ENCODE data around the gene PPP1R3F. TPM values are rescaled to one million over a fixed set of nuclear protein-coding genes. Genes with fewer than 3 reads are reported as not detected.

The PPP1R3F gene
- total RNA-seq, 1 experiment from 2014 or later, result 1.9 TPM

GRCh38 chrX:49257846-49258748 is 11.5 kb upstream of the PPP1R3F start:
- no peaks in the 10 kb centered on the region for H3K4me1 ChIP-seq
- no peaks in the 10 kb centered on the region for H3K36me3 ChIP-seq
- no peak for DNase-seq
- H3K4me3 ChIP-seq, result no peak overlapping the region
- H3K9me3 ChIP-seq (replicated peaks), result no peaks in the 10 kb centered on the region
- no peaks in the 10 kb centered on the region for H3K27me3 ChIP-seq
- H3K27ac ChIP-seq, result no peak overlapping the region

- Histone ChIP-seq H3K36me3 (no peaks in the 10 kb centered on the region), H3K27me3 (no peaks in the 10 kb centered on the region), H3K9me3 (replicated peaks) (no peaks in the 10 kb centered on the region), H3K27ac (no peak overlapping the region), H3K4me1 (no peaks in the 10 kb centered on the region), H3K4me3 (no peak overlapping the region)
- no peak for DNase-seq
Observed at GRCh38 chrX:49258749-49259124, 10.9 kb upstream of the PPP1R3F start.

- H3K9me3 ChIP-seq (replicated peaks), result no peaks in the 10 kb centered on the region
- H3K36me3 ChIP-seq, result no peaks in the 10 kb centered on the region
- DNase-seq, result no peak
- H3K4me1 ChIP-seq, result no peaks in the 10 kb centered on the region
- no peak overlapping the region for H3K4me3 ChIP-seq
- no peaks in the 10 kb centered on the region for H3K27me3 ChIP-seq
- no peak overlapping the region for H3K27ac ChIP-seq
Observed at GRCh38 chrX:49260221-49260985, 9.2 kb upstream of the PPP1R3F start.

GRCh38 chrX:49262603-49263002 is 7.0 kb upstream of the PPP1R3F start:
- no peak for DNase-seq
- H3K36me3 ChIP-seq, result no peaks in the 10 kb centered on the region
- H3K9me3 ChIP-seq (replicated peaks), result no peaks in the 10 kb centered on the region
- H3K4me3 ChIP-seq, result no peak overlapping the region
- H3K27me3 ChIP-seq, result no peaks in the 10 kb centered on the region
- no peaks in the 10 kb centered on the region for H3K4me1 ChIP-seq
- H3K27ac ChIP-seq, result no peak overlapping the region

GRCh38 chrX:49263631-49264030 is 6.0 kb upstream of the PPP1R3F start:
- Histone ChIP-seq H3K4me1 (no peaks in the 10 kb centered on the region), H3K27me3 (no peaks in the 10 kb centered on the region), H3K9me3 (replicated peaks) (no peaks in the 10 kb centered on the region), H3K27ac (no peak overlapping the region), H3K4me3 (no peak overlapping the region), H3K36me3 (no peaks in the 10 kb centered on the region)
- DNase-seq, result no peak

- DNase-seq, result no peak
- Histone ChIP-seq H3K9me3 (replicated peaks) (no peaks in the 10 kb centered on the region), H3K4me1 (no peaks in the 10 kb centered on the region), H3K4me3 (no peak within 1 kb of the TSS), H3K36me3 (no peaks in the 10 kb centered on the region), H3K27me3 (no peaks in the 10 kb centered on the region), H3K27ac (no peak within 1 kb of the TSS)
Observed at GRCh38 chrX:49264460-49264859, 5.1 kb upstream of the PPP1R3F start, which contains the start of gene FOXP3. Gene FOXP3, minus strand, starts transcription at chrX:49264710. Its CDS starts 6,205 bp downstream, at chrX:49258505.

GRCh38 chrX:49266523-49267445 is 2.8 kb upstream of the PPP1R3F start:
- no peaks in the 10 kb centered on the region for H3K36me3 ChIP-seq
- DNase-seq, result no peak
- H3K27me3 ChIP-seq, result no peaks in the 10 kb centered on the region
- H3K4me3 ChIP-seq, result no peak overlapping the region
- no peaks in the 10 kb centered on the region for H3K4me1 ChIP-seq
- H3K27ac ChIP-seq, result no peak overlapping the region
- H3K9me3 ChIP-seq (replicated peaks), result no peaks in the 10 kb centered on the region

GRCh38 chrX:49268702-49269009 is 937 bp upstream of the PPP1R3F start:
- H3K27ac ChIP-seq, result peak overlapping the region; percentile 96
- no peaks in the 10 kb centered on the region for H3K9me3 ChIP-seq (replicated peaks)
- H3K4me1 ChIP-seq, result no peaks in the 10 kb centered on the region
- no peak for DNase-seq
- peak overlapping the region; percentile 92 for H3K4me3 ChIP-seq
- no peaks in the 10 kb centered on the region for H3K27me3 ChIP-seq
- H3K36me3 ChIP-seq, result no peaks in the 10 kb centered on the region

- no peaks in the 10 kb centered on the region for H3K4me1 ChIP-seq
- no peaks in the 10 kb centered on the region for H3K36me3 ChIP-seq
- H3K4me3 ChIP-seq, result peak overlapping the region; percentile 92
- H3K27ac ChIP-seq, result peak overlapping the region; percentile 96
- no peaks in the 10 kb centered on the region for H3K27me3 ChIP-seq
- peak; percentile 95 to 96 for DNase-seq
- H3K9me3 ChIP-seq (replicated peaks), result no peaks in the 10 kb centered on the region
Observed at GRCh38 chrX:49269010-49269766, 405 bp upstream of the PPP1R3F start.

- Histone ChIP-seq H3K4me3 (peak overlapping the region; percentile 92), H3K36me3 (no peaks in the 10 kb centered on the region), H3K27ac (peak overlapping the region; percentile 96), H3K9me3 (replicated peaks) (no peaks in the 10 kb centered on the region), H3K27me3 (no peaks in the 10 kb centered on the region), H3K4me1 (no peaks in the 10 kb centered on the region)
- no peak for DNase-seq
Observed at GRCh38 chrX:49270249-49270921, 792 bp downstream of the PPP1R3F start.

- Histone ChIP-seq H3K9me3 (replicated peaks) (no peaks in the 10 kb centered on the region), H3K27me3 (no peaks in the 10 kb centered on the region), H3K36me3 (no peaks in the 10 kb centered on the region), H3K27ac (no peak overlapping the region), H3K4me1 (no peaks in the 10 kb centered on the region), H3K4me3 (no peak overlapping the region)
- no peak for DNase-seq
Observed at GRCh38 chrX:49271341-49271740, 1.7 kb downstream of the PPP1R3F start.

GRCh38 chrX:49272421-49272820 is 2.8 kb downstream of the PPP1R3F start:
- Histone ChIP-seq H3K4me1 (no peaks in the 10 kb centered on the region), H3K27me3 (no peaks in the 10 kb centered on the region), H3K36me3 (no peaks in the 10 kb centered on the region), H3K27ac (no peak overlapping the region), H3K4me3 (no peak overlapping the region), H3K9me3 (replicated peaks) (no peaks in the 10 kb centered on the region)
- DNase-seq, result no peak

GRCh38 chrX:49273181-49273727 is 3.7 kb downstream of the PPP1R3F start:
- no peak overlapping the region for H3K4me3 ChIP-seq
- no peaks in the 10 kb centered on the region for H3K27me3 ChIP-seq
- no peak overlapping the region for H3K27ac ChIP-seq
- H3K4me1 ChIP-seq, result no peaks in the 10 kb centered on the region
- DNase-seq, result no peak
- H3K36me3 ChIP-seq, result no peaks in the 10 kb centered on the region
- H3K9me3 ChIP-seq (replicated peaks), result no peaks in the 10 kb centered on the region

Data from SJCRH30 (cell line).